Calu3 (cell line): ENCODE measurements around the gene CEP68. TPM values are rescaled to one million over a fixed set of nuclear protein-coding genes. Genes with fewer than 3 reads are reported as not detected.

Source experiments
- BruUV-seq: library from RNA; stranded (reverse); fragments of 400-500 nt; replicated peaks from 2 replicates; lab custom pipeline; 2021; lab: Mats Ljungman, UMichigan
- CTCF ChIA-PET: fragments of 300-600 bp; sonication (Branson Sonifier 250); formaldehyde crosslinking; loops from one replicate; lab custom pipeline; 2022; ENCODE audit warnings: antibody characterized with exemption; lab: Charles Lee
- DNase-seq: peaks from one replicate; pipeline ENCODE4 v3.0.0; 2022
- H3K27ac Mint-ChIP-seq: one replicate; pipeline ENCODE4 v1.8.0; 2022; ENCODE audit warnings: mixed read lengths; ENCODE audit not compliant: unreplicated experiment
- H3K27me3 Mint-ChIP-seq: one replicate; pipeline ENCODE4 v1.8.0; 2022; ENCODE audit warnings: mixed read lengths; ENCODE audit not compliant: unreplicated experiment
- H3K36me3 Mint-ChIP-seq: one replicate; pipeline ENCODE4 v1.8.0; 2022; ENCODE audit warnings: mild to moderate bottlenecking, moderate library complexity, mixed read lengths; ENCODE audit not compliant: insufficient read depth, unreplicated experiment
- H3K4me1 Mint-ChIP-seq: one replicate; pipeline ENCODE4 v1.8.0; 2022; ENCODE audit warnings: mild to moderate bottlenecking, low read depth, mixed read lengths; ENCODE audit not compliant: unreplicated experiment
- H3K4me3 Mint-ChIP-seq: one replicate; pipeline ENCODE4 v1.8.0; 2022; ENCODE audit warnings: mild to moderate bottlenecking, low read depth, moderate library complexity, mixed read lengths; ENCODE audit not compliant: unreplicated experiment
- H3K9me3 Mint-ChIP-seq: one replicate; pipeline ENCODE4 v1.8.0; 2022; ENCODE audit warnings: low read depth, mixed read lengths; ENCODE audit not compliant: unreplicated experiment
- intact Hi-C: fragments of 100-400 bp; cut with micrococcal nuclease; formaldehyde crosslinking; loops from one replicate; pipeline ENCODE4 v1.10.0; 2022; ENCODE audit not compliant: unreplicated experiment
- total RNA-seq: library from RNA; stranded (reverse); gene quantifications from 2 replicates; pipeline ENCODE4 v1.2.3, GENCODE V29; 2022
- TF ChIP-seq, protein P1 (sequence below): fragments of 200-600 bp; IDR thresholded peaks from one replicate; pipeline ENCODE4 v1.8.0; 2022; ENCODE audit warnings: antibody characterized with exemption; ENCODE audit not compliant: unreplicated experiment

CEP68 gene
- total RNA-seq, 1 experiment from 2014 or later: 9.6 TPM

DNA sequence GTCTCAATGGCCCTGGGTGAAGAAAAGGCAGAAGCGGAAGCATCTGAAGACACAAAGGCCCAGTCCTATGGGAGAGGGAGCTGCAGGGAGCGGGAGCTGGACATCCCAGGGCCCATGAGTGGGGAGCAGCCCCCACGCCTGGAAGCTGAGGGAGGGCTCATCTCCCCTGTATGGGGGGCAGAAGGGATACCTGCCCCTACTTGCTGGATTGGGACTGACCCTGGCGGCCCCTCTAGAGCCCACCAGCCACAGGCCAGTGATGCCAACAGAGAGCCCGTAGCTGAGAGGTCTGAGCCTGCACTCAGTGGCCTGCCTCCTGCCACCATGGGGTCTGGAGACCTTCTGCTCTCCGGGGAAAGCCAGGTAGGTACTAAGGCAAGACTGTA lies 13.2 kb downstream of the CEP68 start:
- H3K4me1 Mint-ChIP-seq: peaks cover 8% of the 10 kb centered on the region
- no peak overlapping the region for H3K27ac Mint-ChIP-seq
- H3K9me3 Mint-ChIP-seq: no peaks in the 10 kb centered on the region
- no peaks in the 10 kb centered on the region for H3K27me3 Mint-ChIP-seq
- DNase-seq: no peak
- CTCF ChIA-PET: no interaction called here
- no TSS peak for BruUV-seq
- no peak overlapping the region for H3K4me3 Mint-ChIP-seq
- H3K36me3 Mint-ChIP-seq: peaks cover 49% of the 10 kb centered on the region
- intact Hi-C loops: no loop called here
- TF ChIP-seq, protein P1, sequence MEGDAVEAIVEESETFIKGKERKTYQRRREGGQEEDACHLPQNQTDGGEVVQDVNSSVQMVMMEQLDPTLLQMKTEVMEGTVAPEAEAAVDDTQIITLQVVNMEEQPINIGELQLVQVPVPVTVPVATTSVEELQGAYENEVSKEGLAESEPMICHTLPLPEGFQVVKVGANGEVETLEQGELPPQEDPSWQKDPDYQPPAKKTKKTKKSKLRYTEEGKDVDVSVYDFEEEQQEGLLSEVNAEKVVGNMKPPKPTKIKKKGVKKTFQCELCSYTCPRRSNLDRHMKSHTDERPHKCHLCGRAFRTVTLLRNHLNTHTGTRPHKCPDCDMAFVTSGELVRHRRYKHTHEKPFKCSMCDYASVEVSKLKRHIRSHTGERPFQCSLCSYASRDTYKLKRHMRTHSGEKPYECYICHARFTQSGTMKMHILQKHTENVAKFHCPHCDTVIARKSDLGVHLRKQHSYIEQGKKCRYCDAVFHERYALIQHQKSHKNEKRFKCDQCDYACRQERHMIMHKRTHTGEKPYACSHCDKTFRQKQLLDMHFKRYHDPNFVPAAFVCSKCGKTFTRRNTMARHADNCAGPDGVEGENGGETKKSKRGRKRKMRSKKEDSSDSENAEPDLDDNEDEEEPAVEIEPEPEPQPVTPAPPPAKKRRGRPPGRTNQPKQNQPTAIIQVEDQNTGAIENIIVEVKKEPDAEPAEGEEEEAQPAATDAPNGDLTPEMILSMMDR: no peak

DNA sequence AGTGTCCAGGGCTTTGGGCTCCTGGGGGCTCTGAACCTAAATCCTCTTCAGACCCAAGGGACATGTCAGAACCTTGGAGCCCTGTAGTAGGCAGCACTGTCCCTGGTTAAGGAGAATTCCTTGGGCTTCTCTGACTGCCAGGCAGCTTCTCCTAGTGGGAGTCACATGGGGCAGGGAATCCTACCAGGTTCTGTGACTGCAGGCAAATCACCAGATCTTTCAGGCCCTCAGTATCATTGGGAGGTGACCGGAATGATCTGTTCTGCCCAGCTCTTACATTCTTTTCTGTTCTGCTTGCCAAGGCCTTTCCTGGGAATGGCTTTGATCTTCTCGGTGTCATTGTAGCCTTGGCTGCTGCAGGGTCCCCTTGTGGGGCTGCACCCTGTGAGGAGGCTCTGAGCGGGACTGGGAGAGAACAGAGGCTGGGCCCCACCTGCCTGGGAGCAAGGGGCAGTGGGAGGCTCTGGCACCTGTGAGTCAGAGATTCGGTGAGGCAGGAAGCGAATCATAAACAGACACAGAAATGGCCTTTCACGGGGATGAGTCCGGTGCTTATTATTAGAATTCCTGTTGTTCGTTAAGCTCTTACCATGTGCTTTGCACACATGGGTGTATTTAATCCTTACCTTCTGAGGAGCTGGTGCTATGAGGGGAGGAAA lies 14.1 kb downstream of the CEP68 start:
- H3K4me3 Mint-ChIP-seq: no peak overlapping the region
- H3K27me3 Mint-ChIP-seq: no peaks in the 10 kb centered on the region
- intact Hi-C loops: no loop called here
- peaks cover 49% of the 10 kb centered on the region for H3K36me3 Mint-ChIP-seq
- no peaks in the 10 kb centered on the region for H3K4me1 Mint-ChIP-seq
- no TSS peak for BruUV-seq
- no peaks in the 10 kb centered on the region for H3K9me3 Mint-ChIP-seq
- H3K27ac Mint-ChIP-seq: peak overlapping the region; percentile 38
- no peak for DNase-seq
- TF ChIP-seq, protein P1: no peak
- CTCF ChIA-PET: interaction anchor here (1.7 kb wide), 1 partner anchor 99 kb away, joined by 9 read pairs; no protein-coding TSS in a partner anchor

DNA sequence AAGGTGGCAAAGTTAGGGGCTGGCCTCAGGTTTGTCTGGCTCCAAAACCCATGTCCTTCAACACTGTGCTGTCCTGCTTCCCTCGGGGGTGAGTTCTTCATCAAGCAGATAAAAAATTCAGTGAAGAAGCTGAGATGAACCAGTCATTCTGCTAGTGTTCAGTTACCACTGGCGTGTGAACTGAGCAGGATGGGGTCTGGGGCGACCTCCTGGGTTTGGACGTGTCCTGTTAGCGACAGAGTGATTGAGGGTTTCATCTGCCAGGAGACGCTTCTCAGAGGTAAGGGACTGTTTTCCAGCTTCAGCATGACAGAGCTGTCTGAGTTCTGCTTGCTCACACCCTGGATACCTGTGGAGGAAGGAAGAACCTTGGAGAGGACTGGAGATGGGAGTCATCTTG lies 14.6 kb downstream of the CEP68 start:
- CTCF ChIA-PET: interaction anchor here (1.7 kb wide), 1 partner anchor 98 kb away, joined by 9 read pairs; no protein-coding TSS in a partner anchor
- DNase-seq: no peak

DNA sequence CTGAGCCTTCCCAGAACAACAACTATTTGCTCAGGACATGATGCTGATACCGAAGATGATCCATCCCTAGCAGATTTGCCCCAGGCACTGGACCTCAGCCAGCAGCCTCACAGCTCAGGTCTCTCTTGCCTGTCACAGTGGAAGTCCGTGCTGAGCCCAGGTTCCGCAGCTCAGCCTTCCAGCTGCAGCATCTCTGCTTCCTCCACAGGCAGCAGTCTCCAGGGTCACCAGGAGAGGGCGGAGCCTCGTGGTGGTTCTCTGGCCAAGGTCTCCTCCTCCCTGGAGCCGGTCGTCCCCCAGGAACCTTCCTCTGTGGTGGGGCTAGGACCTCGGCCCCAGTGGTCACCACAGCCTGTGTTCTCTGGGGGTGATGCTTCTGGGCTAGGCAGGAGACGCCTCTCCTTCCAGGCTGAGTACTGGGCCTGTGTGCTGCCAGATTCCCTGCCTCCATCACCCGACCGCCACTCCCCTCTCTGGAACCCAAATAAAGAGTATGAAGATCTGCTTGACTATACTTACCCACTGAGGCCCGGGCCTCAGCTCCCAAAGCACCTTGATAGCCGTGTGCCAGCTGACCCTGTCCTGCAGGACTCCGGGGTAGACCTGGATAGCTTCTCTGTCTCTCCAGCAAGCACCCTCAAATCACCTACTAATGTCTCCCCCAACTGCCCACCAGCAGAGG lies 15.4 kb downstream of the CEP68 start:
- intact Hi-C loops: no loop called here
- CTCF ChIA-PET: interaction anchor here (1.0 to 1.7 kb wide), 2 partner anchors 58 to 98 kb away, joined by 3 to 9 read pairs; partner anchors contain the start of gene RAB1A
- BruUV-seq: no TSS peak
- no peak overlapping the region for H3K4me3 Mint-ChIP-seq
- no peaks in the 10 kb centered on the region for H3K9me3 Mint-ChIP-seq
- TF ChIP-seq, protein P1: no peak
- H3K36me3 Mint-ChIP-seq: peaks cover 49% of the 10 kb centered on the region
- no peak for DNase-seq
- no peaks in the 10 kb centered on the region for H3K4me1 Mint-ChIP-seq
- H3K27ac Mint-ChIP-seq: peak overlapping the region; percentile 58
- no peaks in the 10 kb centered on the region for H3K27me3 Mint-ChIP-seq

More for the DNA sequence above, 14.6 kb downstream of the CEP68 start:
- no TSS peak for BruUV-seq
- H3K27me3 Mint-ChIP-seq: no peaks in the 10 kb centered on the region
- H3K36me3 Mint-ChIP-seq: peaks cover 49% of the 10 kb centered on the region
- no peak overlapping the region for H3K4me3 Mint-ChIP-seq
- peak overlapping the region; percentile 38 for H3K27ac Mint-ChIP-seq
- no peaks in the 10 kb centered on the region for H3K9me3 Mint-ChIP-seq
- H3K4me1 Mint-ChIP-seq: no peaks in the 10 kb centered on the region
- TF ChIP-seq, protein P1: no peak
- intact Hi-C loops: no loop called here
